ENCODE data around the gene SESN1.

Gene SESN1

DNA sequence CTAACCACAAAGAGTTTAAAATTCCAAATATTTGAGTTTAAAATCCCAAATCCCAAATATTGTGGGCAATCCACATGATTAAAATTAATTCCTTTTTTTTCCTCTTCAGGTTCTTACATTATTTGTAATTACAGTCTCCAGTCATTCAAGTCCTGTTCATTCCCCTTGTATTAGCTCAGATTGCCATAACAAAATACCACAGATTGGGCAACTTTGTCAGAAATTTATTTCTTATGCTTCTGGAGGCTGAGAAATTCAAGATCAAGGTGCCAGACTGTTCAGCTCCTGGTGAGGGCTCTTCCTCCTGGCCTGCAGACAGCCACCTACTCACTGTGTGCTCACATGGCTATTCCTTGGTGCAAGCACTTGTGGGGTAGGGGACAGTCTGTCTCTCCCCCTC, 141.0 kb downstream of the SESN1 start:
- DNase-seq: no peak

DNA sequence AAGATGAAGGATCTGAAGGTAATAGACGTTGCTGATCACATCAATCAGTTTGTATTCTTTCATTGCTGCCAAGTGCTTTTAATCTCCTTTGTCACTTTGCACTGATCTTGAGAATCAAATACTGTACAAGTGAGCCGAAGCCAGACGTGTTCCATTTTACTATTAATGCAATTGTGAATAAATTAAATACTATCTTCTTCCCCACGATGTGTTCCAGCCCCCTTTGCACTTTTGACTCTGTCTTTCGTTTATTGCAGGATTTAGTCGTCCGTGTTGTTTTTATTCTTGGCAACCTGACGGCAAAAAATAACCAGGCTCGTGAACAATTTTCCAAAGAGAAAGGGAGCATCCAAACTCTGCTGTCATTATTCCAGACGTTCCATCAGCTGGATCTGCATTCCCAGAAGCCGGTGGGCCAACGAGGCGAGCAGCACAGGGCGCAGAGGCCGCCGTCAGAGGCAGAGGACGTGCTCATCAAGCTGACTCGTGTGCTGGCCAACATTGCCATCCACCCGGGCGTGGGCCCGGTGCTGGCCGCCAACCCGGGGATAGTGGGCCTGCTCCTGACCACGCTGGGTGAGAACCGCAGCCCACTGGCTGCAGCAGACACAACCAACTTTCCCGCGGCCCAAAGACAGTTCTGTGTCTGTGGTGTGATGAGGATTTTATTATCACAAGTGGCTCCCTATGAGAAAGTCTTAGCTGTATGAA, 141.7 kb downstream of the SESN1 start:
- no peak for DNase-seq

DNA sequence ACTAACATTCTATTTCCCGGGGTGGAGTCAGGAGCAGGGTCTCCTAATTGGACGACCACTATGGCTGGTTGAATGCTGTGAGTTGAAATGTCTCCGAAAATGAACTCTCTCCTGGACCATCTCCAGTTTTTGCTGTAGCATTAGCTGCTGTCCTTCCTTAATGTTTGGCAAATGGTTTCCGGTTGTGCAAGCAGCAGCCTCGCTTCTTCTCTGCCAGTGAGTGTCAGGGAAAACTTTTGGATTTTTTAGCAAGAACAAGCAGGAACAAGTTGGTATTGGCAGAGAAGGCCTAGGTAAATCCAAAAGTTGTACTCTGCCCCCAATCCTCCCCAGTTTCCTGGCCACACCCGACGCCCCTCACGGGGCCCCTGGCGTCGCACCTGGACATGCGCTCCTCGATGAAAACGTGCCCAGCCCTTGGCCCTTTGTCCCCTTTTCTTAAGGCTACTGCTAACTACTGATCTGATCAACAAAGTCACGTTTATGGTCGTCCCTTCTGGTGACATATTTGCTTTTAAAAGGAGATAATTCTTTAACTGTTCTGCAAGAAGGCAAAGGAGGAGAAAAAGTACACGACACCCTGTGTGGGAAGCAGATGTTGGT, 143.2 kb downstream of the SESN1 start:
- no peak for DNase-seq

DNA sequence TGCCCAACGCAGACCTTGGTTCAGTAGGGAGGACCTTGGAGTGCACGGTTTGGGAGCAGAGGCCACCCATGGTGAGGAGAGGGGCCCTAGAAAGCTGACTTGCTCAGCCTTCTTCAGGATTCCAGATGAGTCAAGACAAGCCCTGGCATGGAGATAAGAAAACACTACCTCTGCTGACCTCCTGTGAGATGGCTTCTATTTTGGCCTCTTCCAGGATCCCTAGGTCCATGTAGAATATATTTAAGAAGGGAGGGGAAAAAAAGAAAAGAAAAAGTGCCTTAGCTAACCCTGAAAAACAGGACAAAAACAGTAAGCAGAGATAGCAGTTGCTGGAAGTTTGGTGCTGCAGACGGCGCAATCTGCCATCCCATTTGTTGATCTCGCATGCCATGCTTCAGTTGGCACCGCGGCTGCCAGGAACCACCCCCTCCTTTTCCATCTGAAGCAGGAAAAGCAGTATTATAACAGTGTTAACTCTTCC, 146.4 kb downstream of the SESN1 start:
- DNase-seq: no peak

DNA sequence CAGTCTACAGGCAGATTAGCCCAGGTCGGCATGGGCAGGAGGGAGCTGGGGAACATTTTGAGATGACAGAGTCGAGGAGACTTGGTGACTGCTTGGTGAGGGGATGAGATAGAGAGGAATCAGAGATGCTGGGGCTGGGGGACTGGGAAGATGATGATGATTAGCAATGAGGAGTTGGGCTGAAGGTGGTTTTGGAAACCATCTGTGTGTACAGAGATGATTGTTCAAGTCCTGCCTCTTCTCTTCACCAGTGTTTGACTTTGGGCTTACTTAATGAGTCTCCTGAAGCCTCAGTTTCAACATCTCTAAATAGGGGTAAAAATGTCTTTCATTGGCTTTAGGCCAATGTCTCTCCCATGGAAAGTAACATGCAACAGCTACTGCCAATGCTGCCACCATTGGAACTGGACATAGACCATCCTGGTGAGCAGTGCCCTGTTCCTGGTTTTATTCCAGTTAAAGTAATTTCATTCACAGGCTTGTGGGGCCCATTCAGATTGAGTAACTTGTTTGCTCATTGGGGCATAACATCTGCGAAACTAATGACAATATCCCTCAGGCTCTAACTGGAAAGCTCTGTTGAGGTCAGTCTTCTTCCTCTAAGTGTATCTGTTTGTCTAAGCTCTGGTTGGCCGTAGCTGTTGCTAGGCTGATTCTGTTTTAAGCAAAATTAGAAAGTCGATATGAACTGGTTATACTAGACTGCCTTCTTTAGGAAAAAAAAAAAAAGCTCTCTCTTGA, 147.4 kb downstream of the SESN1 start:
- no peak for DNase-seq

DNA sequence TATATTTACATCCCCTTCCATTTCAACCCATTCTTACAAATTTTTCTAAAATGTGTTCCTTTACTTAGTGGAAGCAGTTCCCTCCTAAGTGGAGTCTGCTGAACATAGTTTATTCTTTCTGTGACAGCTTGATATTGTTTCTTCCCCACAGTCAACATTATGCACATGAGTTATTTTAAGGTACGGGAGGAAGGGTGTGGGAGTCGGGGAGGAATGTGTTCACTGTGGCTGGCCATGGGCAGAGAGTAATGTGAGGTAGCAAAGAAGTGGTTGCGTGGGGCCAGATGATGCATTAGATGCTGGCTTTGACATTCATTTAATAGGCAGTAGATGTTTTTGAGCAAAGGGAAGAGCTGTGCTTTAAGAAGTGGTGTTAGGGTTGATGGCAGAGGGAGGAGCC, 148.0 kb downstream of the SESN1 start:
- no peak for DNase-seq

DNA sequence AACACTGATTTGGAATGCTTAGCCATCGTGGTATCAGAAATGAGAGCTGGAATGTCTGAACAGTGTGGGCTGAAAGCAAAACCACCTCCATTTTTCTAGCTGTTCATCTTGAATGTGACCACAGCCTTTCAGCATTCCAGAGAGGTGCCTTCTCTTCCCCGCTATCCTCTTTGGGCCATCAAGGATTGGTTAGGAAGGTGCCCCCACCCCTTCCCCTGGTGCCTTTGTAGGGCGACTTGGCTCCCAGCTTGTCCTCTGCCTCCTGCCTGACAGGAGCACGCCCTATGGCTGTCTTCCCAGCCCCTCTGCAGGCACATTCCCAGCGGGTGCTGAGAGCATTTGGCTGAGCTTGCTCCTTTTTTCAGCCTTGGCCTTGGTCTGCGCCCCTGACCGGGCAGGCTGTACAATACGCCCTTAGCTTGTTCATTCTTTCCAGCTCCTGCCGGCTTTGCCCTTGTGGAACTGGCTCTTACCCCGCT, 148.9 kb downstream of the SESN1 start:
- DNase-seq: no peak

DNA sequence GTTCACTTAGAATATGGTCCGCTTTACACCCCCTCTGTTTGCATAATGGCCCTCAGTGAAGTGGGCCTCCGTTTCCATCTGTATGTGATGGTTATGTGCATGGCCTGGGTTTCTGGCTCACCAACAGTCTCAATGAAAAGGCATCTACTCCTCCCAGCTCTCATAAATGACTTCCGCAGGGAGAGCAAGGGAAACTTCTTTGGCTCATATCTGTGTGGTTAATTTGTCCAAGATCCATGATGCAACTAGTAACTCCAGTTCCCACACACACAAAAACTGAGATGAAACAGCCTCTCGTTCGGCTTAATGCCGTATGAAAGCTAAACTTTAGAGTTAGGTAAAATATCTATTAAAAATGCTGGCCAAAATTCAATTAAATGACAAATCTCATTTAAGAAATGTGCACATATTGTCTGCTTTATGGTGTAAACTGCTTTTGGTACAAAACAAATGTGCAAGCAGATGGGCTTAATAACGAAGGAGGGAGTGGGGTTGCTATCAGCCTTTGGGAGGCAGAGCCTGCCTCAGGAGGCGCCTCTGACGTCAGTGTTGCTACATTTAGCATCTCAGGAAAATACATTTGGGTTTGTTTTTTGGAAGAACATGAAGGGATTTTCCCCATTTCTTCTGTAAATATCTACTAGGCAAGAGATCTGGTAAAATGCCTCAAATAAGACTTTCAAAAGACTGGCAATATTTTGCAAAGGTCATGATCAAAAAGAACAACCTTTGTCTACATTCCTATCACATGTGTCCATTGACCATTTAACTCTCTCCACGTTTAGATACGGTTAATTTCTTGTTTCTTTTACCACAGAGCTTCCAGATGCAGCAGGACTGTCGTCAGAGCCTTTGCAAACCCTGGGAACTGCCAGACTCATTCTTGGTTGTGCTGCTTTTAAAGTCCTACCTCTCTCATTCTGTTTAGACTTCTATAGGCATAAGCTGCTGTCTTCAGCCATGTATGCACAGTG, 149.7 kb downstream of the SESN1 start:
- DNase-seq: no peak

DNA sequence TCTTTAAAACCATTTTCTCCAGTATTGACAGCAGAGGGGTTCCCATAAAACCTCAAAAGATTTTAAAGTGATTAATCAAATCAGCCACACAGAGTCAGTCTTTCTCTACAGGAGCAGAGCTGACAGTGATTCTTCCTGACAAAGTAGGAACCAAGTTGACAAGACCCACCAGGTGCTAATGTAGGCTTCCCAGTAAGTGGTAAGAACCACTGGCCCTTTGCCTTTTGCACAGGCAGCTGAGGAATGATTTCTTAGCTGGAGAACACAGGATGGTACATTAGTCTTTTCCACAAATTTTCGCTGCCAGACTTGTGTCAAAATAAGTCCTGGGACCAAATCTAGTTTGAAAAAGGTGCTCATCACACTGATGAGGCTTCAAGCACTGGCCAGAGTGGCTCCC, 150.6 kb downstream of the SESN1 start:
- DNase-seq: no peak

DNA sequence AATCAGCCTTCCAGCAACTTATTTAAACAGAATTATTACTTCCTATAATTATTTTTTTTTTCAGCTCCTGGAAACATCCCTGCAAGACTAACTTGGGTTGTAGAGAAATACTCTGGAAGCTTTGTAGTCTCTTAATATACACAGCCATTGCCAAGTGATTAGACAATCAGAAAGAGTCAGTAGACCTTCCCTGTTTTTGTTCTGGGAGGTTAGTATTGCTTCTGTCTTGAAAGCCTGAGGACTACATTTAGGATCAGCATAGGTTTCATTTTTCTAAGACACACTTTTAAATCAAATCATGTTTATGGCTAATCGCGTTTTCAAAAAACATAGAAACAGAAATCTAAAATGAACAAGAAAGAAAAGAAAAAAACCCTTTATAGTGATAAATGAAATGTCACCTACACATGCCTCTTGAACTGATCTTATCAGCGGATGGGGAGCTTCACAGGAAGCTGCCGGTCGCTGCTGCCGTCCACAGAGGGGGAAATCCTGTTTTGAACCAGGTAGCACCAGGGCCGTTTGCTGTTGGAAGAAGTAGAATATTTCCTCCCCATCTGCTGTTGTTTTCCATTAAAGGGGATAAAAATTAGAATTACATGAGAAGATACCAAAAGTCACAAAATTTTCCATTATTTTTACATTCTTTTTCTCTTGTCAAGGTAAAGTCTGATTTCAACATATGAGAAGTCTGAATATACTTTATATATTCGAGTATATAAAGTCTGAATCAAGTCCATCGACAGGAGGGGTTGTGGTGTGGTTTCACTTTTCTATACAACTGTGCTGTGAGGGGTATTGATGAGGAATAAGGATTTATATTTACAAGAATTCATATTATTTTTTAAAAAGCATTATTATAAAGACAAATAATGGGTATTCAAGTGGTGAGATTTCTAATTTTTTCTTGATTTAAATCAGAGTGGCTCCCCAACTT, 151.8 kb downstream of the SESN1 start:
- peak; percentile 80 for DNase-seq

DNA sequence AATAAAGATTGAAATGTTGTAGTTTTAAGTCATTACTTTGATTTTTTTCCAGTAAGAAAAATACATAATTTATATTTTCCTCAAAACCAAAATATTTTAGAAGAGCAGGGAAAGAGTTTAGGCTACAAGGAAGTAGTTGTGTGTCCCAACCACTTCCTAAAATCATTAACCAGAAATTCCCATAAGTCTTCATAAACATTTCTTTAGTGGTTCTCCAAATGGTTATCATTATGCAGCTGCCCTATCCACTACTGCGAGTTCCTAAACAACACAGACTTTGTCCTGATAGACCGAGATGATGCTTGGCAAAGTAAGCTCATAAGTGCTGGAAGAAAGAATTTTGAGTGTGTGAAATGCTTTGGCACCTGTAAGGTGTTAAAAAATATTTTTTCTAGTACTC, 152.8 kb downstream of the SESN1 start:
- no peak for DNase-seq

DNA sequence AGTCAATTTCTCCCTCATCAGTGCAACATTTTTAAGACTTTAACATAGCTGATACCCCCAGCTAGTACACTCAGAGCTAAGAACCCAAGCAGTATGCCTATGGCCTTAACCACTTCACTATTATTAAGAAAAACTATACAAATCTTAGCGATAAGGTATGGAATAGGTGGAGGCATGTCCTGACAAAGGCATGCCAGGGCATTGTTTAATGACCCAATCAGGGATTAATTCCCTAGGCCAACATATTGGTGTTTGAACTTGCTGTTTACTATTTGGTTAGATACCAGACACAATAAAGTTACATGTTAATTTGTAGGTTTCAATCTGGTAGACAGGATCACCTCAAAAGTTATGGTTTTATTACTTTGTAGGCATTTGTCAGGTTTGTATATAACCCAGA, 153.4 kb downstream of the SESN1 start:
- no peak for DNase-seq

DNA sequence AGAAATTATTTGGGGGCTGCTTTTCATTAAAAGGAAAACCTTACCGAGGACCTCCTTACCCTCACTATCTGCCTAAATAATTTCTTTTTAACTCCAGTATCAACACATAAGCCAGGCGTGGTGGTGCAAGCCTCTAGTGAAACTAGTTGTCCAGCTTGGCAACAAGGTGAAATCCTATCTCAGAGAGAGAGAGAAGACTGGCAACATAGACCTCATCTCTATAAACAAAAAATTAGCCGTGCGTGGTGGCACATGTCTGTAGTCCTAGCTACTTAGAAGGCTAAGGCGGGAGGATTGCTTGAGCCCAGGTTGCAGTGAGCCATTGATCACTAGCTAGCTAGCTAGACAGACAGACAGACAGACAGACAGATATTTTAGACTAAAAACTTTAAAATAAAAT, 153.9 kb downstream of the SESN1 start:
- no peak for DNase-seq

DNA sequence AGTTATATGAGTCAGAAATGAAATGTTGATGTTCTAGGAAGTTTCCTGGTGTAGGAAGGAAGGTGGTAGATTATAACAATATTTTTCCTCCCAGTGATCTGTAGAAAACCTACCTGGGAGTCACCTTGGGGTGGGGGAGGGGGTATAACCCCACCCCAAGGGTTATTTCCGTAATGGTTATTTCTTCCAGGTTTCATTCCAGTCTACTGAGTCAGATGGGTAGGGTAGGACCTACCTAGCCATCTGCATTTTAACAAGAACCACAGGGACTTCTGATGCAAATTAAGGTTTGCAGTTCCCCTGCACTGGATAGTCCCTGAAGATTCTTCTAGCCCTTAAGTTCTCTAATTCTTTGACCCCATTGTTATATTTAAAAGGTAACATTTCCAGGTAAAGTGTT, 157.5 kb downstream of the SESN1 start:
- no peak for DNase-seq
